Smooth muscle cell (in vitro differentiated cells): ENCODE data around the gene MGST3. TPM values are rescaled to one million over a fixed set of nuclear protein-coding genes. Genes with fewer than 3 reads are reported as not detected.

Source experiments
- DNase-seq: peaks from one replicate; lab custom pipeline; 2025; ENCODE audit not compliant: unreplicated experiment; lab: John Stamatoyannopoulos, UW
- H2AFZ ChIP-seq: fragments of 200-600 bp; sonication (generic); 2 replicates; pipeline ENCODE4 v1.6.0; 2016; ENCODE audit warnings: antibody characterized with exemption, low read depth, mild to moderate bottlenecking
- H3F3A ChIP-seq: fragments of 200-600 bp; sonication (generic); 2 replicates; pipeline ENCODE4 v1.6.0; 2017; ENCODE audit warnings: antibody characterized with exemption, low read depth
- H3K27ac ChIP-seq: fragments of 200-600 bp; sonication (generic); 2 replicates; pipeline ENCODE4 v1.5.1; 2016; ENCODE audit warnings: low read depth, mild to moderate bottlenecking
- H3K27me3 ChIP-seq: fragments of 200-600 bp; sonication (generic); 2 replicates; pipeline ENCODE4 v1.6.1; 2016; ENCODE audit warnings: low read depth, mild to moderate bottlenecking
- H3K36me3 ChIP-seq: fragments of 200-600 bp; sonication (generic); 2 replicates; pipeline ENCODE4 v1.5.1; 2016; ENCODE audit warnings: low read depth
- H3K4me1 ChIP-seq: fragments of 200-600 bp; sonication (generic); 2 replicates; pipeline ENCODE4 v1.5.1; 2016; ENCODE audit warnings: low read depth
- H3K4me2 ChIP-seq: fragments of 200-600 bp; sonication (generic); 2 replicates; pipeline ENCODE4 v1.6.0; 2016; ENCODE audit warnings: mild to moderate bottlenecking
- H3K4me3 ChIP-seq: fragments of 200-600 bp; sonication (generic); 2 replicates; pipeline ENCODE4 v1.5.1; 2016; ENCODE audit warnings: mild to moderate bottlenecking
- H3K79me2 ChIP-seq: fragments of 200-600 bp; sonication (generic); 2 replicates; pipeline ENCODE4 v1.6.0; 2016; ENCODE audit warnings: low read depth, mild to moderate bottlenecking
- H3K9ac ChIP-seq: fragments of 200-600 bp; sonication (generic); 2 replicates; pipeline ENCODE4 v1.6.0; 2016; ENCODE audit warnings: low read depth
- H3K9me3 ChIP-seq: fragments of 200-600 bp; sonication (generic); replicated peaks from 2 replicates; pipeline ENCODE4 v1.5.1; 2016; ENCODE audit warnings: low read depth
- H4K20me1 ChIP-seq: fragments of 200-600 bp; sonication (generic); 2 replicates; pipeline ENCODE4 v1.6.0; 2016; ENCODE audit warnings: low read depth
- CTCF ChIP-seq: fragments of 200-600 bp; sonication (generic); IDR thresholded peaks from 2 replicates; pipeline ENCODE4 v1.5.1; 2017; ENCODE audit warnings: borderline replicate concordance, mild to moderate bottlenecking, antibody characterized with exemption; ENCODE audit not compliant: insufficient read depth, poor library complexity, severe bottlenecking
- WGBS: methylation state at CpG from one replicate; pipeline ENCODE4 v1.1.7; 2016; ENCODE audit warnings: low lambda C conversion rate; 5-methylcytosine and 5-hydroxymethylcytosine counted together
- polyA plus RNA-seq: library from polyadenylated mRNA; unstranded; fragments of >200 nt; fragmentation: Nextera tagmentation; extraction: Ambion mirVana; gene quantifications from 2 replicates; pipeline ENCODE4 v1.2.1, GENCODE V29; 2016
- total RNA-seq: library from RNA; depleted of rRNA; stranded (reverse); fragments of >200 nt; gene quantifications from 2 replicates; pipeline ENCODE4 v1.2.3, GENCODE V29; 2014

The MGST3 gene
- total and polyA plus RNA-seq, 2 experiments from 2014 or later: 155 to 265 TPM

- Histone ChIP-seq H3F3A (peaks cover 9% of the 10 kb centered on the region), H3K27me3 (no peaks in the 10 kb centered on the region), H4K20me1 (peaks cover 19% of the 10 kb centered on the region), H3K79me2 (peaks cover 19% of the 10 kb centered on the region), H3K9me3 (no peaks in the 10 kb centered on the region), H3K27ac (no peak overlapping the region), H3K4me1 (peaks cover 8% of the 10 kb centered on the region), H2AFZ (no peak overlapping the region), H3K36me3 (no peaks in the 10 kb centered on the region), H3K4me2 (no peak overlapping the region), H3K9ac (no peak overlapping the region), H3K4me3 (no peak overlapping the region)
- TF ChIP-seq CTCF: no peak
- 98% methylated on average over 7 of the region's 7 CpGs for WGBS
- no peak for DNase-seq
Measured at GRCh38 chr1:165695031-165695430, 64.0 kb downstream of the MGST3 start.

GRCh38 chr1:165696625-165697100 is 65.6 kb downstream of the MGST3 start:
- Histone ChIP-seq H4K20me1 (peaks cover 19% of the 10 kb centered on the region), H3K4me2 (peak overlapping the region; percentile 96), H3K36me3 (no peaks in the 10 kb centered on the region), H3K4me1 (peaks cover 8% of the 10 kb centered on the region), H2AFZ (no peak overlapping the region), H3F3A (peaks cover 9% of the 10 kb centered on the region), H3K79me2 (peaks cover 12% of the 10 kb centered on the region), H3K9me3 (no peaks in the 10 kb centered on the region), H3K9ac (no peak overlapping the region), H3K27ac (peak overlapping the region; percentile 95), H3K4me3 (peak overlapping the region; percentile 76), H3K27me3 (peaks cover 13% of the 10 kb centered on the region)
- DNase-seq: no peak
- WGBS: 7% methylated on average over 2 of the region's 2 CpGs
- TF ChIP-seq CTCF: no peak

DNA sequence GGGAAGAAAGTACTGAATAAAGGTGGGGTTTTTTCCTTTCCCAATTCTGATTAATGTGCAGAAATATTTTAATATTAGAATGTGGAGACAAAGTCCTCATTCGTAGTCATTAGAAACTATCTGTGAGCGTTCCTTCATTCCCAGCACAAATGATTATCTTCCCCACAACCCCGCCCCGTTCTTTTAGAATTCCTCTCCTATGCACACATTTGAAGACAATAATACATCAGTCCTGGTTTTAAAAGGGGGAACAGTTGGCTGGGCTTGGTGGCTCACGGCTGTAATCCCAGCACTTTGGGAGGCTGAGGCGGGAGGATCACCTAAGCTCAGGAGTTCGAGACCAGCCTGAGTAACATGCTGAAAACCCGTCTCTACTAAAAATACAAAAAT is 66.5 kb downstream of the MGST3 start:
- H3K9me3 ChIP-seq: no peaks in the 10 kb centered on the region
- no peak for DNase-seq

More for the DNA sequence above, 66.5 kb downstream of the MGST3 start:
- Histone ChIP-seq H3F3A (peaks cover 9% of the 10 kb centered on the region), H3K27me3 (peaks cover 14% of the 10 kb centered on the region), H4K20me1 (peaks cover 19% of the 10 kb centered on the region), H3K4me2 (peak overlapping the region; percentile 96), H2AFZ (peak overlapping the region; percentile 84), H3K4me1 (peaks cover 8% of the 10 kb centered on the region), H3K27ac (peak overlapping the region; percentile 95), H3K79me2 (peaks cover 7% of the 10 kb centered on the region), H3K4me3 (peak overlapping the region; percentile 76), H3K36me3 (no peaks in the 10 kb centered on the region), H3K9ac (peak overlapping the region; percentile 81)
- TF ChIP-seq CTCF: no peak
- 23% methylated on average over 8 of the region's 8 CpGs for WGBS
